SU-DHL-6 (cell line): ENCODE data around the gene NUDT21.

ENCODE experiments used
- EZH2phosphoT487 ChIP-seq: fragments of 200-600 bp; sonication (generic), shearing (Covaris generic); conservative IDR thresholded peaks from 2 replicates; pipeline ENCODE4 v1.6.1; 2018; ENCODE audit warnings: mild to moderate bottlenecking, antibody characterized with exemption, low read length, moderate library complexity, mixed read lengths
- TF ChIP-seq, protein P1 (sequence below): fragments of 200-600 bp; sonication (generic); IDR thresholded peaks from one replicate; pipeline ENCODE4 v1.5.1; 2017; ENCODE audit warnings: antibody characterized with exemption, mild to moderate bottlenecking, low read length, moderate library complexity; ENCODE audit not compliant: insufficient read depth, poor library complexity, severe bottlenecking

DNA sequence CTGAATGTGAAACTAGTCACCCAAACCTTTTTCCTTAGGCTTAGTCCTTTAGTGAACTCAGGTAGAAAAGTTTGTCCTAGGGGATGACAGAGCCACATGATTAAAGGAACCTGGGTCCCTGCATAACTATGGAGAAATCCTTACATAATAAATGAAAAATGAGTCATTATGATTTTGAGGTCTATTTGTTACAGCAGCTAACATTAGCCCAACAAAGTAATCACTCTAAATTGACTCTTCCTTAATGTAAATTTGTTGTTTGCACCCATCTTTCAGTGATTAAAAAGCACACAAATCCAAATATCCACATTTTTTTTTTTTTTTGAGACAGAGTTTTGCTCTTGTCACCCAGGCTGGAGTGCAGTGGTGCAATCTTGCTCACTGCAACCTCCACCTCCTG, 32.3 kb upstream of the NUDT21 start:
- TF ChIP-seq, protein P1, sequence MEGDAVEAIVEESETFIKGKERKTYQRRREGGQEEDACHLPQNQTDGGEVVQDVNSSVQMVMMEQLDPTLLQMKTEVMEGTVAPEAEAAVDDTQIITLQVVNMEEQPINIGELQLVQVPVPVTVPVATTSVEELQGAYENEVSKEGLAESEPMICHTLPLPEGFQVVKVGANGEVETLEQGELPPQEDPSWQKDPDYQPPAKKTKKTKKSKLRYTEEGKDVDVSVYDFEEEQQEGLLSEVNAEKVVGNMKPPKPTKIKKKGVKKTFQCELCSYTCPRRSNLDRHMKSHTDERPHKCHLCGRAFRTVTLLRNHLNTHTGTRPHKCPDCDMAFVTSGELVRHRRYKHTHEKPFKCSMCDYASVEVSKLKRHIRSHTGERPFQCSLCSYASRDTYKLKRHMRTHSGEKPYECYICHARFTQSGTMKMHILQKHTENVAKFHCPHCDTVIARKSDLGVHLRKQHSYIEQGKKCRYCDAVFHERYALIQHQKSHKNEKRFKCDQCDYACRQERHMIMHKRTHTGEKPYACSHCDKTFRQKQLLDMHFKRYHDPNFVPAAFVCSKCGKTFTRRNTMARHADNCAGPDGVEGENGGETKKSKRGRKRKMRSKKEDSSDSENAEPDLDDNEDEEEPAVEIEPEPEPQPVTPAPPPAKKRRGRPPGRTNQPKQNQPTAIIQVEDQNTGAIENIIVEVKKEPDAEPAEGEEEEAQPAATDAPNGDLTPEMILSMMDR: no peak
- no peak for TF ChIP-seq EZH2phosphoT487
